ENCODE measurements around the gene ANKLE1. TPM values are rescaled to one million over a fixed set of nuclear protein-coding genes. Genes with fewer than 3 reads are reported as not detected.

ANKLE1 gene
- polyA plus RNA-seq, 1 of the 3 experiments (the other 2 are of a cell fraction), result 2.6 TPM

DNA sequence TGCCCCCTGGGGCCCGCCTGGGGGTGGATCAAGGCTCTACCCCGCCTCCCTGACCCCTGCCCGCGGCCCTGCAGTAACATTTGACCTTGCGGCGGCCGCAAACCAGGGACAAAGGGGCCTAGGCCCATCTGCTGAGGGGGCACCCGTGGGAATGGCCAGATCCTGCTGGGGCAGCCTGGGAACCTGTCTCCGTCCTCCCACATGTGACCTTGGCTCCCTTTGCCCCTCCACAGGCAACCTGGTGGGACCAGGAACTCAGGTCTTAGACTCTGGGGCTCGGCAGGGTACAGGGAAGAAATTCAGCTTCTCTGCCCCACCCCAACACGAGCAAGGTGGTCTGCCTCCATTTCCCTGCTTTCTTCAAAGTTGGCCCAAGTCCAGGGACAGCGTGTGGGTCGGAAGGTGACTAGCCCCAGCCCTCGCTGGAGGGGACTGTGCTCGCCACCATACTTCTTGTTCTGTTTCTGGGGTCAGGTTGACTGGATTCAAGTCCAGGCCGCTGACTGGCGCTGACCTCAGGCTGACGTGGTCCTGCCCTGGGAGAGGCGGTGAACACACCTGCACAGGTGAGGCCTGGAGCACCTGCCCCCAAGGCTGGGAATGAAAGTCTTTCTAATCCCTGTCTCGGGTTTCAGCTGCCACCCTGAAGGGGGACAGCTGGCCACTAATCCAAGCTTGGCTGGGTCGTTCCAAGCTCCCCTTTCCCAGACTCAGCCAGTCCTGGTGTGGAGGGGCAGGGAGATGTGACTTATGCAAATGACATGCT, 33.5 kb upstream of the ANKLE1 start (continued):
- TF ChIP-seq, protein P1, sequence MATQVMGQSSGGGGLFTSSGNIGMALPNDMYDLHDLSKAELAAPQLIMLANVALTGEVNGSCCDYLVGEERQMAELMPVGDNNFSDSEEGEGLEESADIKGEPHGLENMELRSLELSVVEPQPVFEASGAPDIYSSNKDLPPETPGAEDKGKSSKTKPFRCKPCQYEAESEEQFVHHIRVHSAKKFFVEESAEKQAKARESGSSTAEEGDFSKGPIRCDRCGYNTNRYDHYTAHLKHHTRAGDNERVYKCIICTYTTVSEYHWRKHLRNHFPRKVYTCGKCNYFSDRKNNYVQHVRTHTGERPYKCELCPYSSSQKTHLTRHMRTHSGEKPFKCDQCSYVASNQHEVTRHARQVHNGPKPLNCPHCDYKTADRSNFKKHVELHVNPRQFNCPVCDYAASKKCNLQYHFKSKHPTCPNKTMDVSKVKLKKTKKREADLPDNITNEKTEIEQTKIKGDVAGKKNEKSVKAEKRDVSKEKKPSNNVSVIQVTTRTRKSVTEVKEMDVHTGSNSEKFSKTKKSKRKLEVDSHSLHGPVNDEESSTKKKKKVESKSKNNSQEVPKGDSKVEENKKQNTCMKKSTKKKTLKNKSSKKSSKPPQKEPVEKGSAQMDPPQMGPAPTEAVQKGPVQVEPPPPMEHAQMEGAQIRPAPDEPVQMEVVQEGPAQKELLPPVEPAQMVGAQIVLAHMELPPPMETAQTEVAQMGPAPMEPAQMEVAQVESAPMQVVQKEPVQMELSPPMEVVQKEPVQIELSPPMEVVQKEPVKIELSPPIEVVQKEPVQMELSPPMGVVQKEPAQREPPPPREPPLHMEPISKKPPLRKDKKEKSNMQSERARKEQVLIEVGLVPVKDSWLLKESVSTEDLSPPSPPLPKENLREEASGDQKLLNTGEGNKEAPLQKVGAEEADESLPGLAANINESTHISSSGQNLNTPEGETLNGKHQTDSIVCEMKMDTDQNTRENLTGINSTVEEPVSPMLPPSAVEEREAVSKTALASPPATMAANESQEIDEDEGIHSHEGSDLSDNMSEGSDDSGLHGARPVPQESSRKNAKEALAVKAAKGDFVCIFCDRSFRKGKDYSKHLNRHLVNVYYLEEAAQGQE (IDR thresholded peaks at IDR 0.05; ENCODE audit: low read depth, low read length), result no peak
- TF ChIP-seq MEF2A (IDR thresholded peaks at IDR 0.05; ENCODE audit: borderline replicate concordance, low read depth), result no peak
- TF ChIP-seq TEAD4 (IDR thresholded peaks at IDR 0.05; ENCODE audit: borderline replicate concordance, insufficient read depth), result no peak

GRCh38 chr19:17249887-17250548, 31.7 kb upstream of the ANKLE1 start:
- H3K9me3 ChIP-seq, result no peaks in the 10 kb centered on the region
- TF ChIP-seq TCF12 (IDR thresholded peaks at IDR 0.05), result no peak
- TF ChIP-seq SIN3A (IDR thresholded peaks at IDR 0.05; ENCODE audit: borderline replicate concordance, low read depth, low read length), result no peak
- no peak for TF ChIP-seq TAF1 (IDR thresholded peaks at IDR 0.05; ENCODE audit: borderline replicate concordance, low read depth, low read length)
- TF ChIP-seq, protein P2, sequence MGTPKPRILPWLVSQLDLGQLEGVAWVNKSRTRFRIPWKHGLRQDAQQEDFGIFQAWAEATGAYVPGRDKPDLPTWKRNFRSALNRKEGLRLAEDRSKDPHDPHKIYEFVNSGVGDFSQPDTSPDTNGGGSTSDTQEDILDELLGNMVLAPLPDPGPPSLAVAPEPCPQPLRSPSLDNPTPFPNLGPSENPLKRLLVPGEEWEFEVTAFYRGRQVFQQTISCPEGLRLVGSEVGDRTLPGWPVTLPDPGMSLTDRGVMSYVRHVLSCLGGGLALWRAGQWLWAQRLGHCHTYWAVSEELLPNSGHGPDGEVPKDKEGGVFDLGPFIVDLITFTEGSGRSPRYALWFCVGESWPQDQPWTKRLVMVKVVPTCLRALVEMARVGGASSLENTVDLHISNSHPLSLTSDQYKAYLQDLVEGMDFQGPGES (IDR thresholded peaks at IDR 0.05; ENCODE audit: low read depth, low read length), result no peak
- no peak for TF ChIP-seq TEAD4 (IDR thresholded peaks at IDR 0.05; ENCODE audit: borderline replicate concordance, insufficient read depth)
- TF ChIP-seq, protein P1 (IDR thresholded peaks at IDR 0.05; ENCODE audit: low read depth, low read length), result no peak
- no peak for TF ChIP-seq JUND (IDR thresholded peaks at IDR 0.05)
- TF ChIP-seq EP300 (IDR thresholded peaks at IDR 0.05; ENCODE audit: borderline replicate concordance in 1 of 2, low read depth in 1 of 2, low read length in 1 of 2), result no peak
- TF ChIP-seq MXI1 (IDR thresholded peaks at IDR 0.05; ENCODE audit: low read depth, low read length), result no peak
- TF ChIP-seq EZH2phosphoT487 (IDR thresholded peaks at IDR 0.05; ENCODE audit: borderline replicate concordance, low read depth), result no peak
- TF ChIP-seq, protein P3, sequence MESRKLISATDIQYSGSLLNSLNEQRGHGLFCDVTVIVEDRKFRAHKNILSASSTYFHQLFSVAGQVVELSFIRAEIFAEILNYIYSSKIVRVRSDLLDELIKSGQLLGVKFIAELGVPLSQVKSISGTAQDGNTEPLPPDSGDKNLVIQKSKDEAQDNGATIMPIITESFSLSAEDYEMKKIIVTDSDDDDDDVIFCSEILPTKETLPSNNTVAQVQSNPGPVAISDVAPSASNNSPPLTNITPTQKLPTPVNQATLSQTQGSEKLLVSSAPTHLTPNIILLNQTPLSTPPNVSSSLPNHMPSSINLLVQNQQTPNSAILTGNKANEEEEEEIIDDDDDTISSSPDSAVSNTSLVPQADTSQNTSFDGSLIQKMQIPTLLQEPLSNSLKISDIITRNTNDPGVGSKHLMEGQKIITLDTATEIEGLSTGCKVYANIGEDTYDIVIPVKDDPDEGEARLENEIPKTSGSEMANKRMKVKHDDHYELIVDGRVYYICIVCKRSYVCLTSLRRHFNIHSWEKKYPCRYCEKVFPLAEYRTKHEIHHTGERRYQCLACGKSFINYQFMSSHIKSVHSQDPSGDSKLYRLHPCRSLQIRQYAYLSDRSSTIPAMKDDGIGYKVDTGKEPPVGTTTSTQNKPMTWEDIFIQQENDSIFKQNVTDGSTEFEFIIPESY (IDR thresholded peaks at IDR 0.05; ENCODE audit: borderline replicate concordance, low read depth), result no peak
- TF ChIP-seq, protein P4, sequence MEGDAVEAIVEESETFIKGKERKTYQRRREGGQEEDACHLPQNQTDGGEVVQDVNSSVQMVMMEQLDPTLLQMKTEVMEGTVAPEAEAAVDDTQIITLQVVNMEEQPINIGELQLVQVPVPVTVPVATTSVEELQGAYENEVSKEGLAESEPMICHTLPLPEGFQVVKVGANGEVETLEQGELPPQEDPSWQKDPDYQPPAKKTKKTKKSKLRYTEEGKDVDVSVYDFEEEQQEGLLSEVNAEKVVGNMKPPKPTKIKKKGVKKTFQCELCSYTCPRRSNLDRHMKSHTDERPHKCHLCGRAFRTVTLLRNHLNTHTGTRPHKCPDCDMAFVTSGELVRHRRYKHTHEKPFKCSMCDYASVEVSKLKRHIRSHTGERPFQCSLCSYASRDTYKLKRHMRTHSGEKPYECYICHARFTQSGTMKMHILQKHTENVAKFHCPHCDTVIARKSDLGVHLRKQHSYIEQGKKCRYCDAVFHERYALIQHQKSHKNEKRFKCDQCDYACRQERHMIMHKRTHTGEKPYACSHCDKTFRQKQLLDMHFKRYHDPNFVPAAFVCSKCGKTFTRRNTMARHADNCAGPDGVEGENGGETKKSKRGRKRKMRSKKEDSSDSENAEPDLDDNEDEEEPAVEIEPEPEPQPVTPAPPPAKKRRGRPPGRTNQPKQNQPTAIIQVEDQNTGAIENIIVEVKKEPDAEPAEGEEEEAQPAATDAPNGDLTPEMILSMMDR (IDR thresholded peaks at IDR 0.05), result no peak
- TF ChIP-seq FOXJ3 (CRISPR knock-in tag; IDR thresholded peaks at IDR 0.05), result no peak
- WGBS (ENCODE audit: low lambda C conversion rate), result 94% methylated on average over 11 of the region's 15 CpGs

More at GRCh38 chr19:17249887-17250548, 31.7 kb upstream of the ANKLE1 start:
- Histone ChIP-seq H3K36me3 (replicated peaks in 1 of 2; ENCODE audit: control insufficient read depth in 1 of 2, insufficient read depth in 2 of 2, low read length in 1 of 2) (no peaks in the 10 kb centered on the region), H3K27me3 (ENCODE audit: insufficient read depth) (no peaks in the 10 kb centered on the region), H3K27ac (ENCODE audit: low read depth in 2 of 2, low read length in 1 of 2) (no peak overlapping the region), H4K20me1 (ENCODE audit: insufficient read depth) (no peaks in the 10 kb centered on the region), H3K9ac (no peak overlapping the region), H2AFZ (ENCODE audit: low read depth) (no peak overlapping the region), H3K4me1 (ENCODE audit: control insufficient read depth in 1 of 2, insufficient read depth in 2 of 2, low read depth in 1 of 2, low read length in 1 of 2) (peaks cover 6 to 16% of the 10 kb centered on the region in 2 experiments; a peak in 2 of 4 replicates), H3K9me2 (no peaks in the 10 kb centered on the region), H3K4me3 (ENCODE audit: low read depth in 2 of 2, low read length in 1 of 2) (no peak overlapping the region), H3K4me2 (no peak overlapping the region), H3F3A (replicated peaks; ENCODE audit: insufficient read depth) (no peaks in the 10 kb centered on the region), H3K79me2 (ENCODE audit: insufficient read depth) (peaks cover 3% of the 10 kb centered on the region)
- POLR2A ChIA-PET, result no interaction called here
- DNase-seq, result no peak
- CTCF ChIA-PET, result interaction anchor here (0.6 to 2.9 kb wide), 4 partner anchors 11 to 34 kb away, joined by 3 to 14 read pairs (median 4); no protein-coding TSS in a partner anchor

Data from SK-N-SH (cell line).